GM19023 (cell line): ENCODE measurements around the gene TNIP1.

Source experiments
- ATAC-seq: cut with Tn5 transposase; IDR thresholded peaks from one replicate; pipeline ENCODE4 v1.9.1; 2021; ENCODE audit warnings: mild to moderate bottlenecking, moderate library complexity; ENCODE audit not compliant: unreplicated experiment

Gene TNIP1

DNA sequence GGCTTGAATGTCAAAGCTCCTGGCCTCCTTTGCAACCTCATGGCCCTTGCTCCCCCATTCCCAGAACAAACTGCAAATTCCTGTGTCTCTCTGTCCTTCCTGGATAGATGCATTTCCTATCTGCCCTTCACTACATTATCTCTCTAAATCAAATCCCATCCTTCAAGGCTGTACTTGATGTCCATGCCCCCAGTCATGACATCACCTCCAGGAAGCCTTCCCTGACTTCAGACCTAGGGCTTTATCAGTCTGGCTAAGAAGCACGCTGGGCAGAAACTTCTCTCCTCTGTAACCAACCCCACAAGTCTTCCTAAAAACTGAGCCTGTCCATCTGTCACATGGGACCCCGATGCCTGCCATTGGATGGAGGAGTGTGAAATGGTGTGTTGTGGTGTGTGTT lies 25.7 kb upstream of the TNIP1 start:
- no peak for ATAC-seq

DNA sequence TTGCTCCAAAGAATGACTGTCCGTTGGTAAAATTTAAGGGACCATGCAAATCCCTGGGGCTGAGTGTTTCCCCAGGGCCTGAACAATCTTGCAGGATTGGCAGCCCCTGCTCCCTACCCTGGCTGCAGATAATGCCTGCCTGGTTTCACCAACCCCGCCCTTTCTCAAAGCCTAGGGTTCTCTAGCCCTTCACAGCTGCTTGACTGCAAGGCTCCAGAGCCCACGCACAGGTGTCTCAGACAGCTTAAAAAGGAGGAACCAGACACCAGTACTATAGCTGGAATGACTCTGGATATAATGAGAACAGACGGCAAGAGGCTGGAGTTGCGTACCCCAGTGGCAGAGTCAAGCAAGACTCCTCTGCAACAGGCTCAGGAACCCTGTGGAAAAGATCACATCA lies 25.2 kb upstream of the TNIP1 start:
- no peak for ATAC-seq

DNA sequence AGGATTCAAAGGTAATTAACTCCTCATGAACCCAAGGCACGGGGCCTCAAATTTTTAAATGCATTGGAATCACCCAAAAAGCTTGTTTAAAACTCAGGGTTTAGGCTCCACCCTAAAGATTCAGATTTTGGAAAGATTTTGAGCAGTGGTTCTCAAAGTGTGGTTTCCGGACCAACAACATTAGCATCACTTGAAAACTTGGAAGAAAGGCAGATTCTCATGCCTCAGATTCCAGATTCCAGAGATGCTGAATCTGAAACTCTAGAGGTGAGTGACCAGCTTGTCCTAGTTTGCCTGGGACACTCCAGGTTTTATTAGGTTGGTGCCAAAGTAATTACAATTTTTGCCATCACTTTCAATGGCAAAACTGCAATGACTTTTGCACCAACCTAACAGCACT lies 24.7 kb upstream of the TNIP1 start:
- ATAC-seq = no peak

DNA sequence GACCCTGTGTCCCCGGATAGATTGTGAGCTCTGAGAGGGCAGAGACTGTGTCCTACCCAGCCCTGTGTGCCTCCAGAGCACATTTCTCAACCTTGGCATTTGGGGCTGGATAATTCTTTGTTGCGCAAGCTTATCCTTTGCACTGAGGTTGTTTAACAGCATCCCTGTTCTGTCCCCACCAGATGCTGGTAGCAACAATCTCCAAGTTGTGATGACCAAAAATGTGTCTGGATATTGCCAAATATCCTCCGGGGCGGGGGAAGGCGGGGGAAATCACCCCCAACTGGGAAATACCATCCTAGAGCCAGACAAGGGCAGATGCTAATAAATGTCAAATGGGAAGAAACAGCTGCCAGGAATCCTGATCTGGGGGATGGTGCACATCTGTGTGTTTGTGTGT lies 24.0 kb upstream of the TNIP1 start:
- ATAC-seq = no peak

DNA sequence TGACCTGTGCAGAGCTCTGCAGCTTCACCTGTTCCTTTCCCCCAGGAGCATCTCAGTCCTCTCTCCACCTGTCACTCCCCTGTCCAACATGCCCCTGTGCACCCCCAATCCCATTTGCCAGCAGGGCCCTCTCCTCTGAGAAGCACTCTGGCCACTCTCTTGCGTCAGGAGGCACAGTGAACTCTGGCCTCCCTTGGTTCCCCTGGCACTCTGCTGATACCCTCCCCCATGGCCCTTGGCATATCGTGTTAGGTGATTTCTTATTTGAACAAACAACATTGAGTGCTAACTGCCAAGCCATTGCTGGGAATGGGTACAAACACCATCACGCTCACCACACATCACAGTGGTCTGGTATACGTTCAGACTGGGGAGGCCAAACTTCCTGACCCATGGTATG lies 20.9 kb upstream of the TNIP1 start:
- ATAC-seq = no peak

DNA sequence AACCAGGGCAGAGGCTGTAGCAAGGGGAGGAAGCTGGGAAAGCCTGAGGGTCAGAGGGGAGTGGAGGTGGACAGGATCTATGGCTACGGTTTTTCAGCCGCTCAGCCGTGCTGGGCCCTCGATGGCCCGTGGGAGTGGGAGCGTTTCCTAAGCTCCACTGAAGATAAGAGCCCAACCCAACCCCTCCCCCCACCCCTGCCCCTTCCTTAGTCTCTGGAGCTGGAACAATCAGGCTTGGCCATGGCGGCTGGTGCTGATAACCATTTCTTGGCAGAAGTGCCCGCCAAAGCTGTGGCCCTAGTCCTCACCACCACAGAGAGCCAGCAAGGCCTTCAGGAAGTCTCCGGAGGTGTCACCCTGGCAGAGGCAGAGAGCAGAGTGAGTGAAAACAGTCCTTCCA lies 20.3 kb upstream of the TNIP1 start:
- no peak for ATAC-seq

DNA sequence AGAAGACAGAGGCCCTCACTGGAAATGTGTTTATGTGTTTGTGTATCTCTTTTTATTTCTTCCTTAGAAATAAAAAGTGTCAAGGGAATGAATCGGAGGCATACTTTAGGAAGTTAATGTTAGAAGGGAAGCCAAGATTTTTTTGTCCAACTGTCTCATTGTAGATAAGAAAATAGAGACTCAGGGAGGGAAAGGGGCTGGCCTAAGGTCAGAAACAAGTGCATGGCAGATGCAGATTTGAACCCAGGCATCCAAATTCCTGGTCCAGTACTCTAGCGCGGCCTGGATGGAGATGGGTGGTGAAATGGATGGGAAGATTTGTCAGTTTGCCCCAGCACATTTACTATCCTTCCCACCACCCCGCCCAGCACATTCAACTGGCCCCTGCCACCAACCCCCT lies 19.8 kb upstream of the TNIP1 start:
- ATAC-seq = no peak

DNA sequence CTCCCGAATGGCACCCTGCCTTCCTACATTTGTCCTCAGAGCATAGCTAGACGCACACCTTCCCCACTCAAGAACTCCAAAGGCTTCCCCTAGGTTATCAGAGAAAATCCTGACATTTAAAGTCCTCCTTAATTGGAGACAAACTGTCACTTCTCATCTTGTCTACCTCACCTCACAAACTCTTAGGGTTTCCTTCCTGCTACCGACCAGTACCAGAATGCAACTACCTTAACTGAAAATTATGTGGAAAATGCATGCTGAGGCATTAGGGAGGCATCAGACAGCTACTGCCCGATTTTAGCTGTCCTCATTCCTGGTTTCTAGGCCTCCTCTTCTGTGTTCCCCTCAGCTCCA lies 17.9 kb upstream of the TNIP1 start:
- ATAC-seq = no peak

DNA sequence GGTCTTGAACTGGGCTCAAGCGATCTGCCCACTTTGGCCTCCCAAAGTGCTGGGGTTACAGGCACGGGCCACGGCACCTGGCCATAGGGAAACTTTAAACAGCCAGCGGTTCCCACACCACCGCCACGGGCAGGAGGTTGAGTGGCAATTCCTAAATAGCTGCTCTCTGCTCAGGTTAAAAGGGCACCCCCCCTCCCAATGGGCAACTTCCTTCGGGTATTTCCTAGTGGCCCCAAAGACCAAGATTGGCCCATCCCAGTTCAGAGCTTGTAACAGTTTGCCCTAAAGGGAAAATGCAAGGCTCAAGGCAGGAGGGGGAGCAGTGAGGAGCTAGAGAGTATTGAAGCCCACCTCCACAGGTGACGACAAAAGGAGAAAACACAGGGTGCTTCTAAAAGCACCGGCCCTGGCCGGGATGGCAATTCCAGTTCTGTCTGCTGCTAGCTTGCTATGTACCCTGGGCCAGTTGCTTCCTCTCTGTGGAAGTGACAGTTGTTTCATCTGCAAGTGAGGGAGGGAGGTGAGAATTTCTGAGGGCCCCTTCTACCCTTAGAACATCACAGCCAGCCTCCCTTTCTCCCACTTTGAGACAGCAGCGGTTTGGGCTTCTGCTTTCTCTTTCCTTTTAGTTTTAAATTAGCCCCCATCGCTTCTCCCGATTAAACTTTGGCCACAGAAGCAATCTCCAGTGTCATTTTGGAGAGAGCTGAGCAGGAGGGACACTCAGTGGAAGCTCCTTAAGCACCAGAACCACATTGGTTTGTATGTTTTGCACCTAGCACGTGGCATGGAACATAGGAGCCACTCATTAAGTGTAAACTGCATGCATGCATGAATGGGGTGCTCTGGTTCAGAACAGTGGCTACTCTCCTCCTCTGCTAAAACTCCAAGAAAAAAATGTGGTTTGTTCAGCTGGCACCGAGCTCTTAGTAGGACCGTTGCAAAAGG lies 17.3 kb upstream of the TNIP1 start:
- peak; percentile 38 for ATAC-seq

DNA sequence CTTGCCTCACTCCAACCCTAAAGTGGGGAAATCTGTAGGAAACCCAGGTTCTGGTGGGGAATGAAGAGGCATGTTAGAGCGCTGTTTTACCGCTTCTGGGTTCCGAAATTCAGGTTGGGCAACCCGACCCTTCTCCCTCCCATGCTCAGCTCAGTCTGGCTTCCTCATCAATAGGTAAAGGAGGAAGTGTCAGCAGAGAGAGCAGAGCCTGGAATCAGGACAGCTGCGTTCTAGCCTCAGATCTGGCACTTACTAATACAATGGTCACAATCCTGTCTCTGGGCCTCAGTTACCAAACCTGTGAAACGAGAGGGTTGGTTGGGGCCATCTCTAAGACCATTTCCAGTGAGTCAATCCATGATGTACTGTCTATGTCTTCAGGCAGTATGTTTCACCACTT lies 16.2 kb upstream of the TNIP1 start:
- no peak for ATAC-seq

DNA sequence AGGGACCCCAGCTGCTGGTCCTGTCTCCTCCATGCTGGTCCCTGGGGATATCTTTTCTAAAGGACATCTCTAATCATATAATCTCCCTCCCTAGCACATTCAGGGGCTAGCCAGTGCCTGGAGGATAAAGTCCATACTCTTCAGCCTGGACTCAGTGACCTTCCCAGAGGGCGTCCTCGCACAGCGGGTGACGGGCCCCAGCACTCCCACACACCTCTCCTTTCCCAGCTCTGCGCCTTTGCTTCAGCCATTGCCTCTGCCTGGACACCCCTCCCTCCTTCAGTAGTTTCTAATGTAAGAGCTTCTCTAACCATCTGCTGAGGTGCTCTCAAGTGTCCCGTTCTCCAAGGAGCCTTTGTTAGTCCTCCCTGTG lies 15.2 kb upstream of the TNIP1 start:
- ATAC-seq = no peak

DNA sequence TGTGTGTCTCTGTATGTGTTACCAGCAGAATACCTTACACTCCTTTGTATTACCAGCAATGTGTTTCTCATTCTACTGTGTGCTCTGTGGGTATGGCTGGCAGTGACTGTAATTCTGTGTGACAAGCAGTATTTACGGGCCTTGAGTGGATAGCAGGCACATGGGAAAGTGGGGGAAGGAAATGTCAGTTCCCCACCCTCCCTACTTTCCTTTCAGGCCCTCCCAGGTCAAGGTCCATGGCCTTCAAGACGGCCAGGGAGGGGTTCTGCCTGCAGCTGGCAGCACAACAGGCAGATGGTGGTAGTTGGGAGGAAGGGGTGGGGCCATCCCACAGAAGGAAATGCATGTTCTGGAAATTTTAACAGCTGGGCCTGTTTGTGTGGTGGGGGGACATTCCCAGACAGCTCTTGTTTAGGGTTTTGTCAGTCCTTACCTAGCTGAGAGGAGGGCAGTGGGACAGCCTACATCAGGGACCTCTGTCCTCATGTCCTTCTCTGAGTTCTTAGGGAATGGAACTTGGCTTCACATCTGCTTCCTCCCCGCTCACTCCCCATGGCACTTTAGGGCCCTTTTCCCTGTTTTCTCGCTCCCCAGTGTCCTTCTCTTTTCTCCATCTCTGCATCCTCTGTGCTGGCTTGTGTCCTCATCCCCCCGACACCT lies 14.6 kb upstream of the TNIP1 start:
- ATAC-seq = no peak

DNA sequence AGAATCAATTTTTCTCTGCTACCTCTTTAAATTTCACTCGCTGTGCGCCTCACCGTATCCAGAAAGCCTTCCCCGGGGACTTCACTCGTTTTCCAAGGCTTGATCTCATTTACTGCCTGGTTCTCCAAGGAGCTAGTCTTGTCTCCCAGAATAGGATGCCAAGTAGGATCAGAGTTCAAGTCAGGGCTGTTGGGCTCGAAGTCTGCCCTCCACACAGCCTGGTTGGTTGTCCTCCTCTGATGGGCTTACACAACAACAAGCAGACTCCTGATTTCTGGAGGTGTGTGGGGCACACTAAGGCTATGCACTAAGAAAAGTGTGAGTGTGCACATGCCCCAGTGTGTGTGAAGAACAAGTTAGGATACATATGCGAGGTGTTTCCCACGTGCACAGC lies 14.0 kb upstream of the TNIP1 start:
- ATAC-seq = no peak

DNA sequence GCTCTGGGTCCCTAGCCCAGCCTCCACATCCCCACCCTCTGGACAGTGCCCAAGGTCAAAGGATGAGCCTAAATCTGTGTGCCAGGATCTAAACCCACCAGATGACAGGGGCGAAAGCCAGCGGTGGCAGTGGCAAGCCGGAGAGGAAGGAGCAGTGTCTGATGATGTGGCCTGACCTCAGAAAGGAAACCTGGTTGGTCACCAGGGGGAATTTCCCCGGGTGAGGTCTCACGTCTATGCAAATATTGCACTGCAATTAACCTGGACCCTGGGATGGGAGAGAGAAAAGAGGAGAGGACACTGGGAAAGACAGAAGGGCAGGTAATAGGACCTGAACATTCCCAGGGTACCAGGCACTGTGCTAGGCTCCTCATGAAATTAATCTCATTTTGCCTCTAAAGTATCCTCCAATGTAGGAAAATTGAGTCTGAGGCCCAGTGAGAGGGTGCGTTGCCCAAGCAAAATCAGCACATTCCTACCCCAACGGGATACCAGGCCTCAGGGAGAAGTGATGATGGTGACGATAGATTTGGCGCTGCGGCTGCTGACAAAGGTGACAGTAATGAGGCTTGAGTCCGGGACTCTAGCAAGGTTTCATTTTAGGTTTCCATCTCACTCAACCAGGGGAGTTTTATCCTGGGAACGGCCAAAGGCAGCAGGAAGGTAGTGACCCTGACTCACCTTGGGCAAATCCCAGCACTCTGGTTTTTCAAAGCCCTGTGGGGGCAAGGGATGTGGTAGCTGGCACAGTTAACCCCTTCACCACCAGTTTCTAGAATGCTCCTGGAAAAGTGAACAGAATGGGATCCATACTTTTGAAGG lies 13.4 kb upstream of the TNIP1 start:
- ATAC-seq = peak; percentile 73

DNA sequence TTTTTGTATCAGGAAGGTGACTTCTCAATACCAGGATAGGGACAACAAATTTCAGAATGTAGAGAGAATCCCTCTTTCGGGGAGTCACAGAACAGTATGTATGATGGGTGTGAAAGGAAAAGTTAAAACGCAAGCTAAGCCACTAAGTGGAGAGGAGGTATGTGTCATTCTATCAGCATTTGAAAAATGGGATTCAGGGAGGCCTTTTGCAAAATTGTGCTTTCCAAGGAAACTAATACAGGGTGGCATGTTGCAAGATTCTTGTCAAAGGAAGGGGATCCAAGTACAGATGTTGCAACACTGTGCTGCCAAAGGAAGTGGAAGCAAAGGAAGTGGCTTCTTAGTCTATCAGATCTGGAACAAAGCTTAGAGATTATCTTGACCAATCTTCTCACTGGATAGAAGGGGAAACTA lies 12.6 kb upstream of the TNIP1 start:
- peak; percentile 0 for ATAC-seq

DNA sequence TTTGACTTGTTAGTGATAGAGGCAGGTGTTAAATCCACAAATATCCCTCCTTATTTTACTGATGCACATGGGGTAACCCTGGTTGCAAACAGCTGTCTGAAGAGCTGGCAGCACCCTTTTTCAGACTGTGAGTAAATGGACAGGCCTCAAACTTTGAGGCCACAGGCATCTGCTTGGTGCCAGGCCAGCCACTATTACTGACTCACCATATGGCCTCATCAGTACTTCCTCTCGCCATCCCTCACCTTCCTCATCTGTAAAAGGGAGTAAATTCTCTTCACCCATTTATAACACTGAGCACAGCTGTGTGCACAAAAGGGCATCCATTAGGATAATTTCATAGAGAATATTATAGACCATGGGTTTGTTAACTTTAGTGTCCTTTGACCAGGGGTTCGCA lies 11.9 kb upstream of the TNIP1 start:
- no peak for ATAC-seq

DNA sequence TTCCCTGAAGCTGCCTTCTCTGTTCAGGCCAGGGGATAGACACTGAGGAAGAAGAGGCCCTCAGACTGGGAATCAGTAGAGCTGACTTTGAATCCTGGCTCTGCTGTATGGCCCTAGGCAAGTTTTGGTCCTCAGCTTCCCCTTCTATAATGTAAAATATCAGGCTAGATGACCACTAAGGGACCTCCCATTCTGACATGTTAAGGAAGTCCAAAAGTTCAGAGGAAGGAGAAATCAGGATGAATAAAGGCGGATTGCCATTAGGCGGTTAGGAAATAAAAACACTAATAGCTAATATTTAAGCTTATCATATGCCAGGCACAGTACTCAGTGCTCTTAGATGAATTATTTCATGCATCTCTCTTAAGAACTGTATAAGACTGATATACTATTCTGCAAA lies 8.9 kb upstream of the TNIP1 start:
- no peak for ATAC-seq

DNA sequence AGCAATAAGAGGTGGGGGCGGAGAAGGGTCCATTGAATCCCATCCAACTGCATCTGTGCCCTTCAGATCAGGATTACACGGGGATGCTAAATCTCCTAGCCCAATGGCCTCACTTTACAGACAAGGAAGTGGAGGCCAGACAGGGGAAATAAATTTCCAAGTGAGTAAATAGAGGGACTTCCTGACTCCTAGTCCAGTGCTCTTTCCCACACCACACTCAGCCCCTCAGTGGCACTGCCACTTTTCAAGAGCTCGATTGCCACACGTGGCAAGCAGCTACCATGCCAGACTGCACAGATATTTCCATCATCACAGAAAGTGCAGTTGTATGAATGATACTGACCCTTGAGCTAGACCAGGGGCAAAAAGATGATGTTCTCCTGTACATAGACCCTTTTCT lies 8.2 kb upstream of the TNIP1 start:
- ATAC-seq = no peak

DNA sequence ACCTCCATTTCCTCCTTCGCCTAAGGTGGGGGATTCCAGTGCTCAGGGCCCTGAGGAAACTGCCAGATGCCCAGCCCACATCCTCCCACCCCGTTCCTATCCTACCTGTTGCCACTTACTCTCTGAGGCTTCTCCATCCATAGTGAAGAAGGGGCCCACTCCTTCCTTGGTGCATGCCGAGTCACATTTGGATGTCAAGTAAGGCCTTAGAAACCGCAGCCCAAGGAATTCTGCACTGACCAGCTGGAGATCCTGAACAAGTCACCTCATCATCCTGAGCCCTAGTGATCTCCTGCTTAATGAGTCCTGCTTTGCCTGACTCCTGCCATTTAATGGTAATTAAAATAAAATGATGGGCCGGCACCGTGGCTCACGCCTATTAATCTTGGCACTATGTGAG lies 6.7 kb upstream of the TNIP1 start:
- ATAC-seq = no peak

DNA sequence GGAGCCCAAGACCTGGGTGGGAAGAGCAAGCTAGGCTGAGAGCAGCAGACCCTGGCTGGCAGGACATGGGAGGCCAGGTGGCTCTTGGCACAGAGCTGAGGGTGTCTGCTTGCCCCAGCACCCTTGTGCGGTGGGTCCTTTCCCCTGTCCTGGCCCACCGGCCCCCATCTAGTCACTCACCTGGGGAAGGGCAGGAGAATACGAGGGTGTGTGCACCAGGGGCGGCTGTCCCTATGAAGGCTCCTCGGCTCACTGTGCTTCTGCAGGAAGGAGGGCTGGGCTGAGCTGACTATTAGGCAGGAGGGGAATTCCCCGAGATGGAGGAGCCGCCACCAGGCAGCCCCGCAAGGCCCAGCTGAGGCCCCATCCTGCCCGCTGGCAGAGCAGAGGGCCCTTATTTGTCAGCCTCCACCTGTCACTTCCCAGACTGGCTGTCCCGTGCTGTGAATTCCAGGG lies 6.1 kb upstream of the TNIP1 start:
- peak; percentile 85 for ATAC-seq

DNA sequence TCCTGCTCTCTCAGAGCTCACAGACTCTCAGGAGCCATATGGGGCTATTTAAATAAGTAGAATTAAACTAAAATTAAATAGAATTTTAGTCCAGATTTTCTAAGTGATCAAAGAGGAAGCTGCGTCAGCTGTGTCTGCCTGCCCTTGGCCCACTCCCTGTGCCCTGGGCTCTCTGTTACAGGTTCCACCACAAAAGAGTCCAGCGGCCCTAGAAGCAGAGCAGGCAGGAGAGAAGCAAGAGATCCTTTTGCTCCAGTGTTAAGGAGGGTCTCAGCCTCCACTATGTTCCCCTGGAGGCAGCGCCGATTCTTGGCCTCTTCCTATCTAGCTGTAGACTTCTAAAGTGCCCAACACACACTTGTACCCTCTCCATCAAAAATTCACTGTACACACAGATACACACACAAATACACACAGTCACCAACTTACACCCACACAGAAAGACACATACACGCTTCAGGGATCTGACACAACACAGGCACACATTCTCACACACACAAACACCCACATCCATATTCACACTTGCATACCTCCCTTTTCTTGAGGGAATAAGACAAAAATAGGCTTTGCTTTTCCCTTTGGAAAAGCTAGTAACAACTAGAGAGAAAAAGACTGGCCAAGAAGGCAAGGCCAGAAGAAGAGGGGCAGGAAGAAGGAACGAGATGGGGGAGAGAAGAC lies 5.5 kb upstream of the TNIP1 start:
- ATAC-seq = no peak
